C1 segment of cervical spinal cord (tissue), 14 donors: ENCODE measurements around the gene PEX11G.

Source experiments
- DNase-seq, 14 donors: peaks; one replicate each; lab custom pipeline; 2025; lab: John Stamatoyannopoulos, UW

PEX11G gene

DNA sequence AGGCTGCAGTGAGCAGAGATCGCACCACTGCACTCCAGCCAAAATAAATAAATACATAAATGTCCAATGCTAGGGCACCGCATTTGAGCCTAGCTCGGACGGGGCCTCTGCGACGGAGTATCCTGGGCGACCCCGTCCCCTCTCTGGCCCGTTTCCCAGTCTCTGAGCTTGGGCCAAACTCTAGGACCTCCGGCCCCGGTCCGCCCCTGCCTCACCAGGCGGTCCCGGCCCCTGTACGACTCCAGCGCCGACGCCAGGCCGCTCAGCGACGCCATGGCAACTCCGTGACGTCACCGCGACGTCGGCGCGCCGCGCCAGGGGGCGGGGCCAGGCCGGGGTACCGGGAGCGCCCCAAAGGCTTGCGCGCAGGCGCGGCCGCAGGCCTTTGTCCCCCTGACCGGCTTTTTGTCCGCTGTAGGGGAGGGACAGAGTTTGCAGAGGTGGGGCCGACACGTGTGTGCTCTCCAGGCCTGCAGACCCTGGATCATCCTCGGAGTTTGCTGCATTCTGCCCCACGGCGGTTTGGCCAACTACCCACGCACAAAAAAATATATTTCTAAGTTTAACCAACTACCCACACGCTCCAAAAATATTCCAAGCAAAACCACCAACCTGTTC is at the start of gene PEX11G:
TSS of gene PEX11G (minus strand) at position 300 of the 618 bp plus-strand sequence. CDS start at position 275, 25 bp downstream.
- peak; percentile 33 to 91 (median 78) for DNase-seq

DNA sequence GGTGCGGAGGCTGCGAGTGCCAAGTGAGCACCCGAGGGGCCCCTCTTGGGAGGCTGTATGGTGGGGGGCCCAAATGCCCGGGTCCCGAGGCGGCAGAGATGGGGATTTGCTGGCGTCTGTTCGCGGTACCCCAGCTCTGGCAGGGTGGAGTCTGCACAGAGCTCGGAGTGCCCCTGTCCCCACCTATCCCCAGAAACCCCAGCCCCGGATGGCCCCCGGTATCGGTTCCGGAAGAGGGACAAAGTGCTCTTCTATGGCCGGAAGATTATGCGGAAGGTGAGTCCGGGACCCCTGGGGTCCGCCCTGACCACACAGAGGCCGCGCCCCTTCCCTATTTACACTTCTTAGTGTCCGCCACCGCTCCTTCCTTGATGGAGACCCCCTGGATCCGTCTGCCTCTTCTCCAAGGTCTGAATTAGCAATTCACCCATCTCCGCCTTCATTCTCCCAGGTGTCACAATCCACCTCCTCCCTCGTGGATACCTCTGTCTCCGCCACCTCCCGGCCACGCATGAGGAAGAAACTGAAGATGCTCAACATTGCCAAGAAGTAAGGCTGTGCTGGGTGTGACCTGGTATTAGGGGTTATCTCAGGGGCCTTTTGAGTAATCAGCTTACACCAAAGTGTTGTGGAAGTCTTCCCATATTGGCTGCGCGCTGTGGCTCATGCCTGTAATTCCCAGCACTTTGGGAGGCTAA is 47.3 kb upstream of the PEX11G start:
- DNase-seq, result no peak

DNA sequence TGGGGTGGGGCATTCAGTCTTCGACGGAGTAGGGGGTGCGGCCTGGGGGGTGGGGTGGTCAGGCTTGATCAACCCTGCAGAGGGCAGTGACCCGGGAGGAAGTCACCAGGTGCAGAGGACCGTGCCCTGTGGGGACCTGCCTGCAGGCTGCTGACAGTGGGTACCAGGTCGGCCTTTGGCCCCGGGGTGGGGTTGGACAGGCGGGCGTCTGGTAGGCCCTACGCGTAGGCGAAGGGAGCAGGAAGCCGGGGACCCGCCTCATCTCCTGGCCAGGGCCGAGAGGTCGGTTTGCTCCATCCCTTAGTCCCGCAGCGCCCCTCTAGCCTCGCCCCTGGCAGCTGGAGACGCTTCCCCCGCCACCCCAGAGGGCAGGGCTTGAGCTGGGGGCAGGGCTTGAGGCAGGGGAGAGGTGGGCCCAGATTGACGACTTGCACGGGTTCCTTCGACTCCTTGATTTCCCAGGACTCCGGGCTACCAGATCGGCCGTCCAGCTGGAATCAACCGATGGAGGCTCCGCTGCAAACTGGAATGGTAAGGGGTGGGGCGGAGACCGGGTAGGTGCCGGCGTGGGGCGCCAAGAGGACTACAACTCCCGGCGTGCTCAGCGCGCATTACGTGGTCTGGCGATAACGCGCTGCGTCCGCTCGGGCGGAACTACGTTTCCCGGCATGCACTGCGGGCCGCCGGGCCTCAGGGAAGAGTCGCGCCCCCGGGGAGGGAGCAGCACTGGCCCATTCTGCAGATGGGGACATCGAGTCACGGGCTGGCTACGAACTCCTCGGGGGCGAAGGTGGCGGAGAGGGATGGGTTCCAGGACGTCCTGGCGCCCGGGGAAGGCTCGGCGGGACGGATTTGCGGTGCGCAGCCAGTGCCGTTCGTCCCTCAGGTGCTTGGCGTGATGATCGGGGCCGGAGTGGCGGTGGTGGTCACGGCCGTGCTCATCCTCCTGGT is 46.5 kb upstream of the PEX11G start, which contains the start of gene PNPLA6:
TSS of gene PNPLA6 (plus strand) at position 671 of the 951 bp plus-strand sequence. CDS start at position 743, 72 bp downstream.
- peak; percentile 57 to 97 (median 91) for DNase-seq

- DNase-seq, result peak in 13 of 14 donors; percentile 25 to 79 (median 63)
These were observed 45.8 kb upstream of the PEX11G start for GRCh38 chr19:7534531-7535046.

- DNase-seq, result peak in 13 of 14 donors; percentile 32 to 91 (median 75)
These were observed 45.2 kb upstream of the PEX11G start for GRCh38 chr19:7533925-7534480.

GRCh38 chr19:7533281-7533885 is 44.5 kb upstream of the PEX11G start:
- peak in 11 of 14 donors; percentile 12 to 74 (median 44) for DNase-seq

DNA sequence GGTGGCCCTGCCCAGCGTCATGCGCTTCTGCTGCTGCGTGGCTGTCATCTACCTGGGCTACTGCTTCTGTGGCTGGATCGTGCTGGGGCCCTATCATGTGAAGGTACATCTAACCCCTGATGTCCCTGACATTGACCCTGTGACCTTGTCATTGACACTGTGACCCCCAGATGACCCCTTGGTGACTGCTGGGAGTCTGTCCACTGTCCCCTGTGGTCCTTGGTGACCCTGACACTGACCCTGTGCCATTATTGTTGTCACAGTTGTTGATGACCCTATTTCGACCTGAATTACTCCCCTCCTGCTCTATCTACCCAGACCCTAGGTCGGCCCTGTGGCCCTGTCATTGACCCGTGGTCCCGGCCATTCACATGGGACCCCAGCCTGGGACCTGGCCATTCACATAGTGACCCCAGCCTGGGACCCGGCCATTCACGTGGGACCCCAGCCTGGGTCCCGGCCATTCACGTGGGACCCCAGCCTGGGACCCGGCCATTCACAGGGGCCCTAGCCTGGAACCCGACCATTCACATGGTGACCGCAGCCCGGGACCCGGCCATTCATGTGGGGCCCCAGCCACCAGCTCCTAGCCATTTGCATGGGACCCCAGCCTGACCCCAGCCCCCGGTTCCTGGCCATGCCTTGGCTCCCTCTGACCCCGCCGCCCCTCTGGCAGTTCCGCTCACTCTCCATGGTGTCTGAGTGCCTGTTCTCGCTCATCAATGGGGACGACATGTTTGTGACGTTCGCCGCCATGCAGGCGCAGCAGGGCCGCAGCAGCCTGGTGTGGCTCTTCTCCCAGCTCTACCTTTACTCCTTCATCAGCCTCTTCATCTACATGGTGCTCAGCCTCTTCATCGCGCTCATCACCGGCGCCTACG is 41.0 kb upstream of the PEX11G start:
- DNase-seq, result no peak

- DNase-seq, result no peak
These were observed 40.4 kb upstream of the PEX11G start for GRCh38 chr19:7529246-7529600.

- no peak for DNase-seq
These were observed 39.8 kb upstream of the PEX11G start for GRCh38 chr19:7528522-7529245.

GRCh38 chr19:7528192-7528519 is 39.3 kb upstream of the PEX11G start:
- DNase-seq, result no peak

GRCh38 chr19:7527516-7528191 is 38.8 kb upstream of the PEX11G start:
- peak in 3 of 14 donors; percentile 13 to 22 (median 20) for DNase-seq

DNA sequence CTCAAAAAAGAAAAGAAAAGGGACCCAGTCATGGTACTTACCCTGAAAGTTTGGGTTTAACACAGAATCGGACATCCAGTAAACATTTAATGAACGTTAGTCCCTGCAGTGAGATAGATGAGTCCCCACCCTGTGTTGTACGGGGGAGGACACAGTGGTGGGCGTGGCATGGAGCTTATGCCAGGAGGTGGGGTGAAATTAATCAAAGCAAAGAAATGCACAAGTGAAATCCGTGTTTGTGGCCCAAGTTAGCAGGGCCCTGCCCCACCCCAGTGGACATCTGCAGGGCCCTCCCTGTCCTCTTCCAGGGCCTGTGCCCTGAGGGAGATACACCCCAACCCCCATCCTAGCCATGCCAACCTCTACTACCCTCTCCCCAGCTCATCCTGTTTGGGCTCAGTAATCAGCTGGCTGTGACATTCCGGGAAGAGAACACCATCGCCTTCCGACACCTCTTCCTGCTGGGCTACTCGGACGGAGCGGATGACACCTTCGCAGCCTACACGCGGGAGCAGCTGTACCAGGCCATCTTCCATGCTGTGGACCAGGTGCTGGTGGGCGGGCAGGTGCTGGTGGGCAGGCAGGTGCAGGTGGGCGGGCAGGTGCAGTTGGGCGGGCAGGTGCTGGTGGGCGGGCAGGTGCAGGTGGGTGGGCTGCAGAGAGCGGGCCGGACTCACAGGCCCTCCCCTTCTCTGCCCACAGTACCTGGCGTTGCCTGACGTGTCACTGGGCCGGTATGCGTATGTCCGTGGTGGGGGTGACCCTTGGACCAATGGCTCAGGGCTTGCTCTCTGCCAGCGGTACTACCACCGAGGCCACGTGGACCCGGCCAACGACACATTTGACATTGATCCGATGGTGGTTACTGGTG is 37.5 kb upstream of the PEX11G start:
- no peak for DNase-seq

- DNase-seq, result no peak
These were observed 36.3 kb upstream of the PEX11G start for GRCh38 chr19:7524992-7525739.

GRCh38 chr19:7524523-7524922 is 35.7 kb upstream of the PEX11G start:
- DNase-seq, result no peak

DNA sequence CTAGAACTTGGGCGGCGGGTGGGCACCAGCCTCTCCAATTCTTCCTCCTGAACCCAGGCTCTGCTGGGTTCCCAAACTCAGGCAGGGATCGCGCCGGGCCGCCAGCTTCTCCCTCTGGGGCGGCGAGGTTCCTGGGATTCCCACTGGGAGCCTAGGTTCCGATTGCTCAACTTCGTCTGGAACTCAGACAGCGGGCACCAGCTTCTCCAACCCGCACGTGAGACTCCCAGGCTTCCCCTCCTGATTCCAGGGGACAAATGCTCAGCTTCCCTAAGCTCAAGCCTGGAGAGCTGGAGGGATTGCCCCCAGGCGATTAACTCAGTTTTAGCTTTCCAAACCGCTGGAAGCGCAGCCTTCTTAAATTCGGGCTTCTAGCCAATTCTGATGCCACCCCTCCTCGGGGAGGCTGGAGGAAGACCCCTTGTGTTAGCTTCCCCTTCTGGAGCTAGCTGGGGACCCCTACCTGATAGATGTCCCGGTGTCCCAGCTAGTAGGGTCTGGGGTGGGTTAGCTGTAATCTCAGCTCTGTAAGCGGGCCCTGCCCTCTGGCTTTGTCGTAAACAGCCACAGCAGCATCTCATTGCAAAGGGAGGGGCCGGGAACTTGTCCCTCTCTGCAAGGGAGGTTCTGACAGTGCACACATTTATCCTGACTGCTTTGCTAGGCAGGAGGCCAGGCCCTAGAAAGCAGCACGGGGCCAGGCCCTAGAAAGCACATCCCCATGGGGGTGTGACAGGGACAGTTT is 34.3 kb upstream of the PEX11G start:
- no peak for DNase-seq
